Measurements from ENCODE around the gene PLPP1. TPM values are rescaled to one million over a fixed set of nuclear protein-coding genes. Genes with fewer than 3 reads are reported as not detected.

Gene PLPP1
- polyA plus RNA-seq, 3 donors, result 0.87 to 1.5 (median 0.98) TPM

DNA sequence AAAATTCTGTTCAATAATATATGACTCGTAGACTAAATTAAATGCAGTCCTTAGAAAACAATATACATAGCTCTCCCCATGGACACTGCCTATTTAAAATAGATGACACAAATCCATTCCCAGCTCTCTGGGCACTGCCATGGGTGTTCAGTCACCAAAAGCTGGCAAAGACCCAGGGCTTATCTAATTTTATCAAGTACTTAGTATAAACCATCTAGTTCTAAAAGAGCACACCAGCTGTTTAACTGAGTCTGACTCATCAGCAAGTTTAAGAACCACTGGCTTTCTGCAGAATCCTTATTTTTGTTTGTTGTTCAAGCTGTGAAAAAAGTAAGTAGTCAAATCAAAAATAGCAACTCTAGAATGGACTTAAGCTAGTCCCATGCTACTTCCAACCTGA, 107.6 kb downstream of the PLPP1 start:
- H3K9me3 ChIP-seq (replicated peaks in 1 of 2; ENCODE audit: control insufficient read depth in 1 of 2, insufficient read depth in 1 of 2, low read length in 2 of 2), result peaks cover 17 to 28% of the 10 kb centered on the region in 2 donors
- Mint-ChIP-seq H3K27me3 (ENCODE audit: low read depth in 3 of 3) (peaks cover 0 to 3% (median 2%) of the 10 kb centered on the region in 3 donors), H3K27ac (no peak overlapping the region), H3K36me3 (peaks cover 77 to 81% of the 10 kb centered on the region in 2 donors), H3K4me3 (no peak overlapping the region), H3K9me3 (peaks cover 24 to 44% (median 33%) of the 10 kb centered on the region in 7 donors), H3K4me1 (no peaks in the 10 kb centered on the region)
- no peaks in the 10 kb centered on the region for H3K79me2 ChIP-seq (ENCODE audit: insufficient read depth, low read length)
- no peak overlapping the region for H3K4me2 ChIP-seq (replicated peaks; ENCODE audit: extremely low read depth, low read length, poor library complexity, severe bottlenecking)
- no peak for DNase-seq
- H3K27ac ChIP-seq (ENCODE audit: low read depth in 1 of 2, low read length in 2 of 2), result no peak overlapping the region
- H3K4me3 ChIP-seq (replicated peaks in 1 of 3; ENCODE audit: low read depth in 2 of 3, low read length in 3 of 3), result no peak overlapping the region
- no peak overlapping the region for H3K9ac ChIP-seq (ENCODE audit: insufficient read depth, low read length, poor library complexity, severe bottlenecking)
- TF ChIP-seq CTCF (IDR thresholded peaks at IDR 0.05), result no peak
- no peaks in the 10 kb centered on the region for H4K20me1 ChIP-seq (ENCODE audit: insufficient read depth, low read length)
- intact Hi-C loops (cut with micrococcal nuclease), result no loop called here
- H2AFZ ChIP-seq (ENCODE audit: insufficient read depth, low read depth, low read length, poor library complexity, severe bottlenecking), result no peak overlapping the region
- no CpG with 5 or more reads among the region's 1 CpG for whole genome bisulfite sequencing (ENCODE audit: insufficient coverage)
- peaks cover 69 to 82% of the 10 kb centered on the region in 2 donors for H3K36me3 ChIP-seq (replicated peaks in 1 of 2; ENCODE audit: control insufficient read depth in 1 of 2, insufficient read depth in 2 of 2, low read length in 2 of 2)
- H3K4me1 ChIP-seq (ENCODE audit: control insufficient read depth in 1 of 2, insufficient read depth in 2 of 2, low read length in 2 of 2), result no peaks in the 10 kb centered on the region
- no peaks in the 10 kb centered on the region for H3K27me3 ChIP-seq (ENCODE audit: control insufficient read depth in 2 of 2, insufficient read depth in 2 of 2, low read length in 2 of 2)

DNA sequence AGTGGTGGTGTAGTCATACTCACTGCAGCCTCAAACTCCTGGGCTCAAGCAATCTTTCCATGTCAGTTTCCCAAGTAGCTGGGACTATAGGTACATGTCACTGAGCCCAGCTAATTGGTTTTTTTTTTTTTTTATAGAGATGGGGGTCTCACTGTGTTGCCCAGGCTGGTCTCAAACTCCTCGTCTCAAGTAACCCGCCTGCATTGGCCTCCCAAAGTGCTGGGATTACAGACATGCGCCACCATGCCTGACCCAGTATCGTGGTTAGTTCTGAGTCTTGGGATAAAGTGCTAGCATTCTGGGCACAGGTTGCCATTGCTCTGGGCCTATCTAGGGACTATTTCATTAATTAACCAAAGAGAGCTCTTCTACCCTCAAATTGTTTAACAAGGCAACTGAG, 108.3 kb downstream of the PLPP1 start:
- H3K27ac ChIP-seq (ENCODE audit: low read depth in 1 of 2, low read length in 2 of 2), result no peak overlapping the region
- peaks cover 82 to 85% of the 10 kb centered on the region in 2 donors for H3K36me3 Mint-ChIP-seq
- 92% methylated on average over 2 of the region's 4 CpGs for WGBS (ENCODE audit: insufficient coverage)

More for the DNA sequence above, 108.3 kb downstream of the PLPP1 start:
- Mint-ChIP-seq H3K4me3 (no peak overlapping the region), H3K9me3 (peaks cover 20 to 38% (median 28%) of the 10 kb centered on the region in 7 donors), H3K27me3 (ENCODE audit: low read depth in 3 of 3) (peaks cover 0 to 3% (median 2%) of the 10 kb centered on the region in 3 donors), H3K27ac (no peak overlapping the region), H3K4me1 (no peaks in the 10 kb centered on the region)
- peaks cover 12 to 22% of the 10 kb centered on the region in 2 donors for H3K9me3 ChIP-seq (replicated peaks in 1 of 2; ENCODE audit: control insufficient read depth in 1 of 2, insufficient read depth in 1 of 2, low read length in 2 of 2)
- TF ChIP-seq CTCF (IDR thresholded peaks at IDR 0.05), result no peak
- no peaks in the 10 kb centered on the region for H3K4me1 ChIP-seq (ENCODE audit: control insufficient read depth in 1 of 2, insufficient read depth in 2 of 2, low read length in 2 of 2)
- no peak overlapping the region for H3K9ac ChIP-seq (ENCODE audit: insufficient read depth, low read length, poor library complexity, severe bottlenecking)
- no peak overlapping the region for H2AFZ ChIP-seq (ENCODE audit: insufficient read depth, low read depth, low read length, poor library complexity, severe bottlenecking)
- H3K27me3 ChIP-seq (ENCODE audit: control insufficient read depth in 2 of 2, insufficient read depth in 2 of 2, low read length in 2 of 2), result no peaks in the 10 kb centered on the region
- no peak for DNase-seq
- H4K20me1 ChIP-seq (ENCODE audit: insufficient read depth, low read length), result no peaks in the 10 kb centered on the region
- peaks cover 74 to 89% of the 10 kb centered on the region in 2 donors for H3K36me3 ChIP-seq (replicated peaks in 1 of 2; ENCODE audit: control insufficient read depth in 1 of 2, insufficient read depth in 2 of 2, low read length in 2 of 2)
- intact Hi-C loops (cut with micrococcal nuclease), result no loop called here
- no peak overlapping the region for H3K4me2 ChIP-seq (replicated peaks; ENCODE audit: extremely low read depth, low read length, poor library complexity, severe bottlenecking)
- H3K4me3 ChIP-seq (replicated peaks in 1 of 3; ENCODE audit: low read depth in 2 of 3, low read length in 3 of 3), result no peak overlapping the region
- no peaks in the 10 kb centered on the region for H3K79me2 ChIP-seq (ENCODE audit: insufficient read depth, low read length)
